Cardiac fibroblast (primary cell): Measurements from ENCODE around the gene LAMA2.

Source experiments
- DNase-seq, 2 donors: peaks; one replicate each; pipeline versions ENCODE4 v3.0.0 to v3.0.0-alpha.2; 2010; ENCODE audit warnings: low read depth in 2 of 2
- H3K4me3 ChIP-seq, 2 donors: replicated peaks in 1 of 2; 1 replicate in 1 of 2; 2 replicates in 1 of 2; pipeline ENCODE4 v1.5.1; 2011; ENCODE audit warnings: low read depth in 2 of 2, low read length in 2 of 2, mild to moderate bottlenecking in 2 of 2, moderate library complexity in 1 of 2
- TF ChIP-seq, protein P1 (sequence below): IDR thresholded peaks from one replicate; pipeline ENCODE4 v1.5.1; 2011; ENCODE audit warnings: low read depth, mild to moderate bottlenecking, low read length, inconsistent platforms

Gene LAMA2

DNA sequence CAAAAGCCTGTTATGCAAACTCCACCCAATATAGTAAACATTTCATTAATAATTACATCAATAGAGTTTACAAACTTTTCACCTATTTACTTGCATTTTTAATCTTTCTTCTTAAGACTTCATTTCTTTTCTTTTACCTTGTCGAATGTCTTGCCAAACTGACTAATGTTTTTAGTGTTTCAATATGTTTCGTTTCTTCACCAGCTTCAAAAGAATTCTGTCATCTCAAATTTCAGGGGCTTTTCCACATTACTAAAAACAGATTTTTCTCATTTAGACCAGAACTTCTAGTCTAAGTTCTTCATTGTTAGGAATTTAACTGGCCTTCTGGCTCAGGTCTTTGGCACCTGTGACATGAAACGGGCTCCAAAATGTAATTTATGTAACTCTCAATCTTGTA is 630.5 kb downstream of the LAMA2 start:
- no peak overlapping the region for H3K4me3 ChIP-seq
- DNase-seq: no peak
- TF ChIP-seq, protein P1, sequence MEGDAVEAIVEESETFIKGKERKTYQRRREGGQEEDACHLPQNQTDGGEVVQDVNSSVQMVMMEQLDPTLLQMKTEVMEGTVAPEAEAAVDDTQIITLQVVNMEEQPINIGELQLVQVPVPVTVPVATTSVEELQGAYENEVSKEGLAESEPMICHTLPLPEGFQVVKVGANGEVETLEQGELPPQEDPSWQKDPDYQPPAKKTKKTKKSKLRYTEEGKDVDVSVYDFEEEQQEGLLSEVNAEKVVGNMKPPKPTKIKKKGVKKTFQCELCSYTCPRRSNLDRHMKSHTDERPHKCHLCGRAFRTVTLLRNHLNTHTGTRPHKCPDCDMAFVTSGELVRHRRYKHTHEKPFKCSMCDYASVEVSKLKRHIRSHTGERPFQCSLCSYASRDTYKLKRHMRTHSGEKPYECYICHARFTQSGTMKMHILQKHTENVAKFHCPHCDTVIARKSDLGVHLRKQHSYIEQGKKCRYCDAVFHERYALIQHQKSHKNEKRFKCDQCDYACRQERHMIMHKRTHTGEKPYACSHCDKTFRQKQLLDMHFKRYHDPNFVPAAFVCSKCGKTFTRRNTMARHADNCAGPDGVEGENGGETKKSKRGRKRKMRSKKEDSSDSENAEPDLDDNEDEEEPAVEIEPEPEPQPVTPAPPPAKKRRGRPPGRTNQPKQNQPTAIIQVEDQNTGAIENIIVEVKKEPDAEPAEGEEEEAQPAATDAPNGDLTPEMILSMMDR: no peak

DNA sequence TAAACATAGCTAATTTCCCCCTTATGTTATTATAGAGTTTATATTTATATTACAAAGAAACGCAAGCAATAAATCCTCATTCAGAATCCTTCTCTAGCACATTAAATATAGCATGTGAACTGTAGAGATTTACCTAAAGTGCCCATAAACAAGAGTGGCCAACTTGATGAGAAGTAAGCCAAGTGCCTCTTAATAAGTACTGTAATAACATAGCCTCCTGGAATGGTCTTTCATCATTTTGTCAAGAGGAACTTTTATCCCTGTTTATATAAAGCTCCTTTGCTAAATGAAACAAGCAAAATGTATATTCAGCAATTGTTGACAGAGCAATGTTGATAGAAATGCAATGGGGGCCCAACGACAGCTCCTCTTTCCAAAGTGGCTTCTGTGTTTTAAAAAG is 632.1 kb downstream of the LAMA2 start:
- no peak for DNase-seq
- TF ChIP-seq, protein P1: no peak

DNA sequence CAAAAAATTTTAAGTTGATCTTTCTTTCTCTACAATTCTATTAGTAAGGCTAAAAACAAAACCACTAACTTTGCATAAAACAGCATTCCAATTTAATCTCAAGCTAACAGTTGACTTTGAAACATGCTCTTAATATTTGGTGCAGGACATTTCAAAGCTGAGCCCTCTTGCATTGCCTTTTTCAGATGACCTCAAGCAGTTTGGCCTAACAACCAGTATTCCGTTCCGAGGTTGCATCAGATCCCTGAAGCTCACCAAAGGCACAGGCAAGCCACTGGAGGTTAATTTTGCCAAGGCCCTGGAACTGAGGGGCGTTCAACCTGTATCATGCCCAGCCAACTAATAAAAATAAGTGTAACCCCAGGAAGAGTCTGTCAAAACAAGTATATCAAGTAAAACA is 633.1 kb downstream of the LAMA2 start:
- no peak for DNase-seq
- TF ChIP-seq, protein P1: no peak
- H3K4me3 ChIP-seq: no peak overlapping the region

More for the DNA sequence above, 632.1 kb downstream of the LAMA2 start:
- no peak overlapping the region for H3K4me3 ChIP-seq

DNA sequence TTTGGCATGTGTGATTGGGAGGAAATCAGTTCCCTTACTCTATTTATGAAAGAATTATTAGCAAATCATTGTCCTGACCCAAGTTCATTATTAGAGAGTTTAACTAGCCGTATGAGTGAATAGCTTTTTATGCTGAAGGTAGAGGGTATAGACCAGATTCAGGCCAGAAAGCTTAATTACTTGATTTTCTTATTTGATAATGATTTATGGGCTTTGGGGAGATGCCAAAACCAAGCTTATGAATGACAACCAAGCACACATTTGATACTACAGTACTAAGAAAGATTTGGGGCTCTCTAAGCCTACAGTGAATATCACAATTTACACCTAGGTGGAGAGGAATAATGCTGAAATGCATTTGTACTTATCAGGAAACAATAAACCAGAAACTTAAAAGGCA is 633.8 kb downstream of the LAMA2 start:
- no peak for DNase-seq
- H3K4me3 ChIP-seq: no peak overlapping the region
- TF ChIP-seq, protein P1: no peak

DNA sequence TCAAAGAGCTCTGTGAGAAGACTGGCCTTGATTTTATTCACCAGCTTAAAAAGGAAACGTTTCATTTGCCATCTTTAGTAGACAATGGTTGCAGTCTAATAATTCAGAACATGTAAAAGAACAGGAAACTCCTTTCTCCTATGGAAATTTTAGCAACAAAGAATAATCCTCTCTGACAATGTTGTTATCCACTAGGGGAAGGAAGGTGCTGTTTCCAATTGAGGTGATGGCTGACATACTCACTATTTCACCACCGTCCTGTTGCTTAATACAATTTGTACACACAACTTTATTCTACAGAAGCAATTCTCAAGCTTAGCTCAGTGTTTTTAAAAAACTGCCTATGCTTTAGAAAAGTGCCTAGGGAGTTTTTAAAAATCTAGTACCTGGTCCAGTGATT is 634.4 kb downstream of the LAMA2 start:
- TF ChIP-seq, protein P1: peak; percentile 11
- DNase-seq: peak in 1 of 2 donors; percentile 41

DNA sequence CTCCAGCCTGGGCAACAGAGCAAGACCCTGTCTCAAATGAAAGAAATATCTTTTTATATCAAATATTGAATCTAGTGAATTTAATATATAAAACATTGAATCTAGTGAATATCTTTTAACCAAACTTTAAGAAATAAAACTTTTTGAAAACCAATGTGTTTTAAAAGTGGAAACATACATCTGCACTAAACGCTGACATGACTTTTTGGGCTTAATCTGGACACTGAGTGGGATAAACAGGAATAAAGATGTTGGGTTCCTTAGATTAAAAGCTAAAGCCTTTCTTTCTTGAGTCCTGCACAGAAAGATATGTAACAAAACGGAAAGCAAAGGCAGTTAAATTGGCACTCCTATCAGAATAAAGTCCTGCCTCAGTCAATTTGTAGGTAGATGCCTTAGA is 636.8 kb downstream of the LAMA2 start:
- TF ChIP-seq, protein P1: no peak
- no peak overlapping the region for H3K4me3 ChIP-seq
- no peak for DNase-seq

More for the DNA sequence above, 634.4 kb downstream of the LAMA2 start:
- H3K4me3 ChIP-seq: no peak overlapping the region

DNA sequence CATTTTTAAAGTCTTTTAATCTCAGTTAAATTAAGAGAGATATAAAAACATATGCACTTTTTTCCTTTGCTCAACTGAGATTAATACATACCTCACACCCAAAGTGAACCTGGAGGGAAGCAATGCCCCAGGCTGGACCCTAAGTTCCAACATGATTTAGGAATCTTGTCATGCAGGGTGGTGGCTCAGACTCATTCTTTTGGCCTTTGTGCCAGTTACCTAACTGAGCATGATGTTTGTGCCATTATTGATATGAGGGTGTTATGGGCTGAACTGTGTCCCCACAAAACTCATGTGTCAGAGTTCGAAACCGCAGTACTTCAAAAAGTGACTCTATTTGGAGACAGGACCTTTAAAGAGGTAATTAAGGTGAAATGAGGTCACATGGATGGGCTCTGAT is 639.0 kb downstream of the LAMA2 start:
- DNase-seq: no peak
- TF ChIP-seq, protein P1: no peak
- no peak overlapping the region for H3K4me3 ChIP-seq
